Neural cell (in vitro differentiated cells): Measurements from ENCODE around the gene STX18.

ENCODE experiments used
- CTCF ChIP-seq: fragments of 450-650 bp; IDR thresholded peaks from 2 replicates; pipeline ENCODE4 v1.5.1; 2014; ENCODE audit warnings: antibody characterized with exemption, mild to moderate bottlenecking, moderate library complexity; ENCODE audit not compliant: poor library complexity, severe bottlenecking
- EP300 ChIP-seq: fragments of 450-650 bp; conservative IDR thresholded peaks from 2 replicates; pipeline ENCODE4 v1.6.1; 2014; ENCODE audit warnings: antibody characterized with exemption, mild to moderate bottlenecking, moderate library complexity; ENCODE audit not compliant: poor library complexity, severe bottlenecking
- EZH2 ChIP-seq: fragments of 200-600, 300-800 bp; shearing (Covaris generic), sonication (generic); IDR thresholded peaks from 2 replicates; pipeline ENCODE4 v1.6.1; 2014; ENCODE audit warnings: antibody characterized with exemption, low read length, borderline replicate concordance, mild to moderate bottlenecking; ENCODE audit not compliant: insufficient read depth, poor library complexity, severe bottlenecking
- MXI1 ChIP-seq: fragments of 450-650 bp; conservative IDR thresholded peaks from 2 replicates; pipeline ENCODE4 v1.6.1; 2014; ENCODE audit warnings: antibody characterized with exemption, mild to moderate bottlenecking; ENCODE audit not compliant: poor library complexity, severe bottlenecking
- POLR2AphosphoS5 ChIP-seq: IDR thresholded peaks from 2 replicates; pipeline ENCODE4 v1.6.1; 2012
- RAD21 ChIP-seq: fragments of 450-650 bp; conservative IDR thresholded peaks from 2 replicates; pipeline ENCODE4 v1.6.1; 2014; ENCODE audit warnings: antibody characterized with exemption, mild to moderate bottlenecking, moderate library complexity
- REST ChIP-seq: IDR thresholded peaks from 2 replicates; pipeline ENCODE4 v1.6.1; 2012; ENCODE audit warnings: borderline replicate concordance
- SMC3 ChIP-seq: fragments of 450-650 bp; conservative IDR thresholded peaks from 2 replicates; pipeline ENCODE4 v1.6.1; 2014; ENCODE audit warnings: antibody characterized with exemption, mild to moderate bottlenecking, moderate library complexity; ENCODE audit not compliant: poor library complexity
- TAF1 ChIP-seq: IDR thresholded peaks from 2 replicates; pipeline ENCODE4 v1.6.1; 2012; ENCODE audit warnings: low read depth

DNA sequence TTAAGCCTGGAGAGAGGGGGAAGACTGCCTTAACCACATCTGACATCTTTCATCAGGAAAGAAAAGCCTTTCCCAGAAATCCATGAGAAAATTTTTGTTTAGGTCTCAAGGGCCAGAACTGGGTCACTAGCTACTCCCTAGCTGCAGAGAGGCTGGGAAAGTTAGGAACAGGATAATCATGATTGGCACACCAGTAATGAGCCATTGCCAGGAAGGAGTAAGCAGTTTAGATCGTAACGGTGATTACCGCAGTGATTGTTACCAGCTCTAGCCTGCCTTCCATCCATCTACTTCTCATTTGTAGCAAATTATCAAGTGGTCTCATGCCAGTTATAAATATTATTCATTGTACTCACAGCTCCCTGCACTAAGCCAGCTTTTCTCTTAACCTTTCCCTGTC lies 22.7 kb upstream of the STX18 start:
- TF ChIP-seq CTCF: no peak
- TF ChIP-seq EP300: no peak
- TF ChIP-seq POLR2AphosphoS5: no peak
- no peak for TF ChIP-seq EZH2
- TF ChIP-seq SMC3: no peak
- no peak for TF ChIP-seq MXI1
- TF ChIP-seq REST: no peak
- TF ChIP-seq TAF1: no peak
- TF ChIP-seq RAD21: no peak
